Ovary (tissue), 9 donors: Measurements from ENCODE around the gene CRYBA1. TPM values are rescaled to one million over a fixed set of nuclear protein-coding genes. Genes with fewer than 3 reads are reported as not detected.

Source experiments
- DNase-seq, 5 donors: peaks; one replicate each; pipeline ENCODE4 v3.0.0-alpha.2; 2019 to 2020
- H3K27ac ChIP-seq, 2 donors: fragments of 200-600 bp; one replicate each; pipeline versions ENCODE4 v1.5.1 to v1.8.0; 2019 to 2022
- H3K27me3 ChIP-seq: fragments of 200-600 bp; one replicate; pipeline ENCODE4 v1.8.0; 2022
- H3K36me3 ChIP-seq: fragments of 200-600 bp; sonication (generic); one replicate; pipeline ENCODE4 v1.5.1; 2019
- H3K4me1 ChIP-seq: one replicate; pipeline ENCODE4 v1.8.1; 2013; ENCODE audit warnings: mild to moderate bottlenecking, moderate library complexity; ENCODE audit not compliant: insufficient read depth
- H3K4me3 ChIP-seq: fragments of 200-600 bp; sonication (generic); one replicate; pipeline ENCODE4 v1.5.1; 2017
- H3K9me3 ChIP-seq, 2 donors: fragments of 200-600 bp in 1 of 2; sonication (generic) in 1 of 2; one replicate each; pipeline versions ENCODE4 v1.5.1 to v1.8.1; 2013 to 2019; ENCODE audit warnings: mild to moderate bottlenecking in 1 of 2, moderate library complexity in 1 of 2
- EP300 ChIP-seq: sonication (generic); formaldehyde crosslinking; IDR thresholded peaks from one replicate; pipeline ENCODE4 v1.6.1; 2017; ENCODE audit warnings: antibody characterized with exemption
- POLR2A ChIP-seq: fragments of 450-650 bp; IDR thresholded peaks from one replicate; pipeline ENCODE4 v1.6.1; 2017; ENCODE audit warnings: antibody characterized with exemption, mild to moderate bottlenecking, moderate library complexity
- WGBS, 3 donors: extraction: QIAGEN DNeasy Blood & Tissue Kit in 1 of 3; methylation state at CpG; one replicate each; pipeline versions ENCODE4 v1.1.5 to v1.1.7; 2013 to 2017; 5-methylcytosine and 5-hydroxymethylcytosine counted together
- intact Hi-C, 4 donors: fragments of 100-400 bp; cut with DNase I; formaldehyde crosslinking; loops; one replicate each; pipeline versions ENCODE4 v1.11.0 to v1.15.1; 2022 to 2023
- polyA plus RNA-seq, 2 donors: library from polyadenylated mRNA; stranded (reverse); fragments of 200-250 nt in 1 of 2; fragments of 350-450 nt in 1 of 2; fragmentation: Illumina TruSeq in 1 of 2; extraction: RNeasy Lipid Tissue Mini Kit (QIAGEN cat#74804) in 1 of 2; gene quantifications; one replicate each; pipeline ENCODE4 v1.2.3, GENCODE V29; 2013 to 2014
- total RNA-seq, 7 donors: library from RNA; depleted of rRNA in 2 of 7; stranded (reverse); fragments of >200 nt in 2 of 7; fragmentation: NEBNext Ultra II Directional in 3 of 7; extraction: Animal tissue kit (Norgen Biotek cat#: 25700) in 3 of 7; gene quantifications; one replicate each; pipeline versions ENCODE4 v1.1.0 to v1.2.4, GENCODE V29; 2016 to 2023
- TF ChIP-seq, protein P1 (sequence below), 3 donors: fragments of 450-650 bp in 2 of 3; fragments of 200-600 bp in 1 of 3; IDR thresholded peaks; one replicate each; pipeline versions ENCODE4 v1.5.1 to v1.8.0; 2016 to 2022; ENCODE audit warnings: antibody characterized with exemption in 3 of 3, mild to moderate bottlenecking in 1 of 3
- donor health status: DM: no; HTN: no; CAD: no; lungs with moderate emphysema.
- donor health status: DM: no; HTN: no; CAD: no.
- donor health status: Bipolar disorder and iron deficiency.
- donor health status: DM: yes; HTN: yes; CAD: no.
- donor health status: DM: no; HTN: no; CAD: no.
- donor health status: DM: yes; HTN: yes; CAD: no.

Gene CRYBA1
- total and polyA plus RNA-seq, 9 donors, result not detected

GRCh38 chr17:29291163-29291752, 44.6 kb downstream of the CRYBA1 start:
- Histone ChIP-seq H3K9me3 (no peaks in the 10 kb centered on the region), H3K4me1 (peaks cover 2% of the 10 kb centered on the region), H3K4me3 (peak overlapping the region; percentile 53), H3K27ac (peak overlapping the region in 1 of 2 donors; percentile 98), H3K27me3 (no peaks in the 10 kb centered on the region), H3K36me3 (no peaks in the 10 kb centered on the region)
- TF ChIP-seq EP300, result no peak
- TF ChIP-seq POLR2A, result no peak
- TF ChIP-seq, protein P1, sequence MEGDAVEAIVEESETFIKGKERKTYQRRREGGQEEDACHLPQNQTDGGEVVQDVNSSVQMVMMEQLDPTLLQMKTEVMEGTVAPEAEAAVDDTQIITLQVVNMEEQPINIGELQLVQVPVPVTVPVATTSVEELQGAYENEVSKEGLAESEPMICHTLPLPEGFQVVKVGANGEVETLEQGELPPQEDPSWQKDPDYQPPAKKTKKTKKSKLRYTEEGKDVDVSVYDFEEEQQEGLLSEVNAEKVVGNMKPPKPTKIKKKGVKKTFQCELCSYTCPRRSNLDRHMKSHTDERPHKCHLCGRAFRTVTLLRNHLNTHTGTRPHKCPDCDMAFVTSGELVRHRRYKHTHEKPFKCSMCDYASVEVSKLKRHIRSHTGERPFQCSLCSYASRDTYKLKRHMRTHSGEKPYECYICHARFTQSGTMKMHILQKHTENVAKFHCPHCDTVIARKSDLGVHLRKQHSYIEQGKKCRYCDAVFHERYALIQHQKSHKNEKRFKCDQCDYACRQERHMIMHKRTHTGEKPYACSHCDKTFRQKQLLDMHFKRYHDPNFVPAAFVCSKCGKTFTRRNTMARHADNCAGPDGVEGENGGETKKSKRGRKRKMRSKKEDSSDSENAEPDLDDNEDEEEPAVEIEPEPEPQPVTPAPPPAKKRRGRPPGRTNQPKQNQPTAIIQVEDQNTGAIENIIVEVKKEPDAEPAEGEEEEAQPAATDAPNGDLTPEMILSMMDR (IDR thresholded peaks at IDR 0.05), result peak in 2 of 3 donors; percentile 66 to 78
- 4 to 11% (median 6%) methylated on average over 5 of the region's 5 CpGs for WGBS, 3 donors
- DNase-seq, result no peak
- intact Hi-C loops, result loop anchor here in 3 of 4 donors (5.0 to 10.0 kb wide), 3 partner anchors 39 to 146 kb away; no protein-coding TSS in a partner anchor

DNA sequence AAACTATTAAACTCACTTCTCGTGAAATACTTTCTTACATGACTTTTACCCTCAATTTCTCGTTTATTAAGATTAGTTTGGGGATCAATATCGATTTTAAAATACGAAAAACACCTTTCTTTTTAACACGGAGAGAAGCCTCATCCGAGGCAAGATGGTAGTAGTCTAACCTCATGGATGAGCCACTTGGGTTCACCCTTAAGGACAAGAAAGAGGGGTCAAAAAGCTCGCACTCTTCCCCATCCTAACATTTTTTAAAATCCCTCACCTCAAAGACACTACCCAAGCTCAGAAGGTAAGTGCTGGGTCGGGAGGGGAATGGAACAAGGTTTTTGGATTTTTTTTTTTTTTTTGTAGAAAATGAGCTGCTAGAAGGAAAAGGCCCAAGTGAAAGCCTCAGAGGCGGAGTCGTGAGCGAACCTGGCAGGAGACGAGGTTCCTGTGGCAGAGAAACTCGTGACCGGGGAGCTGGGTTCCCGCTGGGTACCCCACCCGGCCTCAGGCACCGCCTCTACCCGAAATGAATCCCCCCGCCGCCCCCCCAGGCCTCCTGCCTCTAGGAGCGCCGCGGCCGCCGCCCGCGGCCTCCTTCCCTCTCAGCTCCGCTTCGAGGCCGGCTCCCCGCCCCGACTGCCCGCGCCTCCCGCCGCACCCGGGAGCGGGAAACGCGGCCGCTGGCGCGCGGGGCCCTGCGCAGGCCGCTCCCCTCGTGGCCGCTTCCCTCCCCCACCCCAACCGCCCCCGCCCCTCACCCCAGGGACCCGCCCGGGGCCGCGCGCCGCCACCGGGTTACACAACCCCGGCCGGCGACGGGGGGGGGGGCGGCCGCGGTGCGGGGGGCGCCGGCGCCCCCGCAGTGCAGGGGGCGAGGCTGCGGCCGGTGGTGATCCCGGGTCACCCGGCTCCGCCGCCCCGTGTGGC, 45.7 kb downstream of the CRYBA1 start:
- Histone ChIP-seq H3K4me3 (peak overlapping the region; percentile 53), H3K27me3 (no peaks in the 10 kb centered on the region), H3K36me3 (no peaks in the 10 kb centered on the region), H3K9me3 (no peaks in the 10 kb centered on the region), H3K27ac (peak overlapping the region; percentile 98), H3K4me1 (peaks cover 2% of the 10 kb centered on the region)
- WGBS, 3 donors, result 1 to 2% (median 1%) methylated on average over 31 to 73 of the region's 77 CpGs
- TF ChIP-seq EP300 (no peak), POLR2A (peak; percentile 25)
- DNase-seq, result peak; percentile 75 to 81 (median 77)
- intact Hi-C loops, result loop anchor here in 3 of 4 donors (5.0 to 10.0 kb wide), 3 partner anchors 40 to 148 kb away; no protein-coding TSS in a partner anchor

DNA sequence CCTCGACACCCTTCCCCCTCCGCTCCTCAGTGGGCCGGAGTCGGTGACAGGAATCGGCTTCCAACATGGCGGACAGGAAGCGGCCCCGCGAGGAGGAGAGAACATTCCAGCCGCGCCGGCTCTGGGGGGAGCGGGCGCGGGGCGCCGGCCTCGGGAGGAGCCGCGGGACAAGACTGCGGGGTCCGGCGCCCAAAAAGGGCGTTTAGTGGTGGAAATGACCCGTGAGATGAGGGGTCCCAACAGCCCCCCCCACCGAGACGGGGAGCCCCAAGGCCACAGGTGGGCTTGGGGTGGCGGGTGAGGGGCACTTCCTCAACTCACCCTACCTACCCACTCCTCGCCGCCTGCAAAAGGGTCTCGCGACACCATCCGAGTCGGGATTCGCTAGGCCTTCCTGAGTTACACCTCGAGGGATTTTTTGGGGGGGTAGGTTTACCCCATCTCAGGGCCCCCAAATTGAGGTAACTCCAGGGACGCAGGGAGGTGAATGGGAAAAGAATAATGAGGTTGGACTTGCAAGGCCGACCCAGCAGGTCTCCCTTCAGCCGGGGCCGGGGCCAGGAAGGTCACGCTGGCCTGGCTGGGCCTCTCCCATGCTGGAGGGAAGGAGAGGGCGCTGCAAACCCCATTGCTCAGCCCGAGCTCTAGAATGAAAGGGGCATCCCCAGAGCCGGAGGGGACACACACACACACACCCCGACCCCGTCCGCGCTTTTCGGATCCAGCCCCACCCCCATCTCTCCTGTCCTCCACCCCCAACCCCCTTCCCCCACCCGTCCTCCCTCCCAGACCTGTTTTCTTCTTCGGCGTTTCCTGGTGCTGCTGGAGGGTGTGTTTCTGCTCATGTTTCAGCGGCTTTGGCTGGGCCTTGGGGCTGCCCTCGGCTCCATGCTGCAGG, 46.6 kb downstream of the CRYBA1 start:
- TF ChIP-seq POLR2A (no peak), EP300 (no peak)
- TF ChIP-seq, protein P1 (IDR thresholded peaks at IDR 0.05), result no peak
- peak overlapping the region; percentile 98 for H3K27ac ChIP-seq
- intact Hi-C loops, result loop anchor here in 3 of 4 donors (5.0 to 10.0 kb wide), 3 partner anchors 41 to 148 kb away; no protein-coding TSS in a partner anchor
- H3K27me3 ChIP-seq, result no peaks in the 10 kb centered on the region
- no peaks in the 10 kb centered on the region for H3K9me3 ChIP-seq
- H3K4me3 ChIP-seq, result peak overlapping the region; percentile 53
- 0 to 1% (median 0%) methylated on average over 50 to 54 of the region's 54 CpGs for WGBS, 3 donors
- peak; percentile 47 to 78 (median 68) for DNase-seq
- H3K36me3 ChIP-seq, result no peaks in the 10 kb centered on the region
- peaks cover 2% of the 10 kb centered on the region for H3K4me1 ChIP-seq

DNA sequence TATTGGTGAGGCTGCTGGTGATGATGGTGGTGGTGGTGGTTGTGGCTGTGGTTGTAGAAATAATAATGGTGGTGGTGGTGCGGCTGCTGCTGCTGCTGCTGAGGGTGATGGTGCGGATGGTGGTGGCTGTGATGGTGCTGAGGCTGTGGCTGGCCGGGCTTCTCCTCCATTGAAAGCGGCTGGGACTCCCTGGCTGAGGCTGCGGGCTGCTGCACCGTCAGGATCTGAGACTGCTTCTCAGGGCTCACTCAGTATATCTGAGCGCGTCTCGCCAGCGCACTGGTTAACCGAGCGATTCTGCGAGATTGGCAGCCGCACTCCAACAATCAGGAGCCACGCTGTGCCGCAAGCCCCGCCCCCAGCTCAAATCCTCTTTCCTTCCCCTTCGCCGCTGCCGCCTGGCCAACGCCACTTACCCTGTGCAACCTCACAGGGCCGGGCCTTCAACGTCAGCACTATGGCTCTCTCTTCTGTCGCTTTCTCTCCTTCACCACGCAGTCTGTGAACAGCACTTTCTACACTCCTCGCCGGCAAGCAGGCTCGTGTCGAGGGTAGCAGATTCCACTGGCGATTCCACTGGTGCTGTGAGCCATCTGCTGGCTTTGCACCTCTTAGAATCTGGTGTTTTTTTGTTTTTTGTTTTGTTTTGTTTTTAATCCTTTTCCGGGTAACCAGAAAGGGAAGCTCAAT, 47.4 kb downstream of the CRYBA1 start, which contains the start of gene NUFIP2:
Gene NUFIP2 (minus strand): TSS at position 259 of the 690 bp plus-strand sequence. CDS start 89 bp downstream, at position 170.
- peak within 1 kb of the TSS; percentile 98 for H3K27ac ChIP-seq
- TF ChIP-seq POLR2A, result peak; percentile 99
- TF ChIP-seq, protein P1 (IDR thresholded peaks at IDR 0.05), result peak in 1 of 3 donors; percentile 26
- TF ChIP-seq EP300, result no peak
- H3K4me3 ChIP-seq, result peak within 1 kb of the TSS; percentile 53
- no peaks in the 10 kb centered on the region for H3K27me3 ChIP-seq
- intact Hi-C loops, result loop anchor here in 3 of 4 donors (5.0 to 10.0 kb wide), 3 partner anchors 42 to 149 kb away; no protein-coding TSS in a partner anchor
- peaks cover 2% of the 10 kb centered on the region for H3K4me1 ChIP-seq
- DNase-seq, result peak; percentile 99 to 100 (median 99)
- 0 to 1% (median 0%) methylated on average over 31 of the region's 31 CpGs for WGBS, 3 donors
- no peaks in the 10 kb centered on the region for H3K9me3 ChIP-seq
- H3K36me3 ChIP-seq, result no peaks in the 10 kb centered on the region
